Panc1 (cell line): ENCODE measurements around the gene SARNP. TPM values are rescaled to one million over a fixed set of nuclear protein-coding genes. Genes with fewer than 3 reads are reported as not detected.
"Not testable (repeated sequence)": the region's sequence is repeated elsewhere in the genome, so short reads cannot be mapped to it uniquely, and the experiment has no call there.

Source experiments
- ATAC-seq: fragments of 200-7000 bp; cut with Tn5 transposase; 2 replicates; pipeline ENCODE4 v1.9.1; 2020; ENCODE audit warnings: mild to moderate bottlenecking, moderate library complexity
- BruUV-seq: library from RNA; stranded (reverse); fragments of 400-500 nt; replicated peaks from 2 replicates; lab custom pipeline; 2021; lab: Mats Ljungman, UMichigan
- CTCF ChIA-PET: fragments of 300-600 bp; sonication (Branson Sonifier 250); formaldehyde crosslinking; loops from one replicate; lab custom pipeline; 2022; ENCODE audit warnings: antibody characterized with exemption; lab: Charles Lee
- POLR2A ChIA-PET: fragments of 300-600 bp; sonication (Branson Sonifier 250); formaldehyde crosslinking; loops from one replicate; lab custom pipeline; 2022; ENCODE audit warnings: antibody characterized with exemption; lab: Charles Lee
- DNase-seq: peaks from one replicate; pipeline ENCODE4 v3.0.0-alpha.2; 2010; ENCODE audit warnings: low read depth, low spot score
- H3K27ac ChIP-seq: 2 replicates; pipeline ENCODE4 v1.5.1; 2011; ENCODE audit warnings: mild to moderate bottlenecking, low read length, inconsistent platforms
- H3K27me3 ChIP-seq: fragments of 200-500 bp; sonication (Bioruptor generic); 2 replicates; pipeline ENCODE4 v1.6.0; 2014; ENCODE audit warnings: low read length, inconsistent platforms; ENCODE audit not compliant: control insufficient read depth, insufficient read depth
- H3K36me3 ChIP-seq: fragments of 200-500 bp; sonication (Bioruptor generic); 2 replicates; pipeline ENCODE4 v1.5.1; 2014; ENCODE audit warnings: inconsistent platforms, mild to moderate bottlenecking, low read length, moderate library complexity; ENCODE audit not compliant: control insufficient read depth, insufficient read depth
- H3K4me1 ChIP-seq: 2 replicates; pipeline ENCODE4 v1.5.1; 2011; ENCODE audit warnings: inconsistent platforms, mild to moderate bottlenecking, low read length, moderate library complexity; ENCODE audit not compliant: control insufficient read depth, insufficient read depth
- H3K4me3 ChIP-seq, 2 experiments: 2 replicates each; pipeline ENCODE4 v1.5.1; 2011 to 2012; ENCODE audit warnings: low read depth in 2 of 2, low read length in 2 of 2, mild to moderate bottlenecking in 2 of 2, inconsistent platforms in 1 of 2, moderate library complexity in 1 of 2
- H3K9me3 ChIP-seq: fragments of 200-500 bp; sonication (Bioruptor generic); 2 replicates; pipeline ENCODE4 v1.5.1; 2014; ENCODE audit warnings: low read depth, mild to moderate bottlenecking, inconsistent platforms, low read length, moderate library complexity; ENCODE audit not compliant: control insufficient read depth, insufficient read depth
- POLR2AphosphoS5 ChIP-seq: IDR thresholded peaks from 2 replicates; pipeline ENCODE4 v1.6.1; 2012; ENCODE audit warnings: mild to moderate bottlenecking, low read depth, low read length, moderate library complexity
- SIN3A ChIP-seq: IDR thresholded peaks from 2 replicates; pipeline ENCODE4 v1.6.1; 2012; ENCODE audit warnings: low read depth, mild to moderate bottlenecking, low read length, moderate library complexity, borderline replicate concordance; ENCODE audit not compliant: insufficient read depth
- TCF7L2 ChIP-seq: IDR thresholded peaks from 2 replicates; pipeline ENCODE4 v1.6.1; 2011; ENCODE audit warnings: mild to moderate bottlenecking, low read depth, low read length, inconsistent platforms
- in situ Hi-C: cut with HindIII; loops from 2 replicates; pipeline ENCODE4 v1.10.0; 2016; ENCODE audit warnings: low sequenced_read_pairs, low pct_unique_long_range_greater_than_20kb
- intact Hi-C: fragments of 100-400 bp; cut with micrococcal nuclease; formaldehyde crosslinking; loops from one replicate; pipeline ENCODE4 v1.10.0; 2022; ENCODE audit not compliant: unreplicated experiment
- total RNA-seq: library from RNA; stranded (reverse); gene quantifications from one replicate; pipeline ENCODE4 v1.2.1, GENCODE V29; 2021; ENCODE audit not compliant: unreplicated experiment
- TF ChIP-seq, protein P1 (sequence below), 2 experiments: IDR thresholded peaks; 2 replicates each; pipeline ENCODE4 v1.6.1; 2011 to 2012; ENCODE audit warnings: low read depth in 2 of 2, control low read depth in 1 of 2, low read length in 1 of 2, mild to moderate bottlenecking in 1 of 2, moderate library complexity in 1 of 2; ENCODE audit not compliant: insufficient read depth in 1 of 2
- TF ChIP-seq, protein P2 (sequence below): fragments of 450-650 bp; IDR thresholded peaks from 2 replicates; pipeline ENCODE4 v1.5.1; 2017; ENCODE audit warnings: mild to moderate bottlenecking

Gene SARNP
- total RNA-seq, 1 experiment from 2014 or later = 69.3 TPM

GRCh38 chr12:55862931-55863330, 45.4 kb upstream of the SARNP start:
- H3K4me3 ChIP-seq, H3K36me3 ChIP-seq, BruUV-seq, in situ Hi-C loops, H3K27ac ChIP-seq, H3K27me3 ChIP-seq, CTCF ChIA-PET, H3K4me1 ChIP-seq, POLR2A ChIA-PET, ATAC-seq, DNase-seq, H3K9me3 ChIP-seq, intact Hi-C loops: not testable (repeated sequence)

DNA sequence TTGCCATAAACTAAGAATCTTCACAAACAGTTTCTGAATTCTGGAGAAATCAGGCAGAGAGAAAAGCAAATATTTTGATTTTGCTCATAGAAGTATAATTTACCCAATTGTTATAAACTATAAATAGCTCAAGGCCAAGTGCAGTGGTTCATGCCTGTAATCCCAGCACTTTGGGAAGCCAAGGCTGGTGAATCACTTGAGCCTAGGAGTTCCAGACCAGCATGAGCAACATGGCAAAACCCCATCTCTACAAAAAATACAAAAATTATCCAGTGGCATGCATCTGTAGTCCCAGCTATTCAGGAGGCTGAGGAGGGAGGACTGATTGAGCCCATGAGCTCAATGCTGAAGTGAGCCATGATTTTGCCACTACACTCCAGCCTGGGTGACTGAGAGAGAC, 44.8 kb upstream of the SARNP start:
- Histone ChIP-seq H3K4me3 (no peak overlapping the region), H3K9me3 (peaks cover 7% of the 10 kb centered on the region; the same call in 1 of the 2 replicates), H3K4me1 (no peaks in the 10 kb centered on the region), H3K27me3 (no peaks in the 10 kb centered on the region), H3K27ac (no peak overlapping the region), H3K36me3 (no peaks in the 10 kb centered on the region)
- DNase-seq (no peak), ATAC-seq (no peak)
- in situ Hi-C loops = no loop called here
- POLR2A ChIA-PET = no interaction called here
- TF ChIP-seq POLR2AphosphoS5 (no peak), TCF7L2 (no peak), SIN3A (no peak)
- TF ChIP-seq, protein P1, sequence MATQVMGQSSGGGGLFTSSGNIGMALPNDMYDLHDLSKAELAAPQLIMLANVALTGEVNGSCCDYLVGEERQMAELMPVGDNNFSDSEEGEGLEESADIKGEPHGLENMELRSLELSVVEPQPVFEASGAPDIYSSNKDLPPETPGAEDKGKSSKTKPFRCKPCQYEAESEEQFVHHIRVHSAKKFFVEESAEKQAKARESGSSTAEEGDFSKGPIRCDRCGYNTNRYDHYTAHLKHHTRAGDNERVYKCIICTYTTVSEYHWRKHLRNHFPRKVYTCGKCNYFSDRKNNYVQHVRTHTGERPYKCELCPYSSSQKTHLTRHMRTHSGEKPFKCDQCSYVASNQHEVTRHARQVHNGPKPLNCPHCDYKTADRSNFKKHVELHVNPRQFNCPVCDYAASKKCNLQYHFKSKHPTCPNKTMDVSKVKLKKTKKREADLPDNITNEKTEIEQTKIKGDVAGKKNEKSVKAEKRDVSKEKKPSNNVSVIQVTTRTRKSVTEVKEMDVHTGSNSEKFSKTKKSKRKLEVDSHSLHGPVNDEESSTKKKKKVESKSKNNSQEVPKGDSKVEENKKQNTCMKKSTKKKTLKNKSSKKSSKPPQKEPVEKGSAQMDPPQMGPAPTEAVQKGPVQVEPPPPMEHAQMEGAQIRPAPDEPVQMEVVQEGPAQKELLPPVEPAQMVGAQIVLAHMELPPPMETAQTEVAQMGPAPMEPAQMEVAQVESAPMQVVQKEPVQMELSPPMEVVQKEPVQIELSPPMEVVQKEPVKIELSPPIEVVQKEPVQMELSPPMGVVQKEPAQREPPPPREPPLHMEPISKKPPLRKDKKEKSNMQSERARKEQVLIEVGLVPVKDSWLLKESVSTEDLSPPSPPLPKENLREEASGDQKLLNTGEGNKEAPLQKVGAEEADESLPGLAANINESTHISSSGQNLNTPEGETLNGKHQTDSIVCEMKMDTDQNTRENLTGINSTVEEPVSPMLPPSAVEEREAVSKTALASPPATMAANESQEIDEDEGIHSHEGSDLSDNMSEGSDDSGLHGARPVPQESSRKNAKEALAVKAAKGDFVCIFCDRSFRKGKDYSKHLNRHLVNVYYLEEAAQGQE (IDR thresholded peaks at IDR 0.05; ENCODE audit: insufficient read depth in 1 of 2, low read depth in 2 of 2, low read length in 1 of 2) = no peak
- TF ChIP-seq, protein P2, sequence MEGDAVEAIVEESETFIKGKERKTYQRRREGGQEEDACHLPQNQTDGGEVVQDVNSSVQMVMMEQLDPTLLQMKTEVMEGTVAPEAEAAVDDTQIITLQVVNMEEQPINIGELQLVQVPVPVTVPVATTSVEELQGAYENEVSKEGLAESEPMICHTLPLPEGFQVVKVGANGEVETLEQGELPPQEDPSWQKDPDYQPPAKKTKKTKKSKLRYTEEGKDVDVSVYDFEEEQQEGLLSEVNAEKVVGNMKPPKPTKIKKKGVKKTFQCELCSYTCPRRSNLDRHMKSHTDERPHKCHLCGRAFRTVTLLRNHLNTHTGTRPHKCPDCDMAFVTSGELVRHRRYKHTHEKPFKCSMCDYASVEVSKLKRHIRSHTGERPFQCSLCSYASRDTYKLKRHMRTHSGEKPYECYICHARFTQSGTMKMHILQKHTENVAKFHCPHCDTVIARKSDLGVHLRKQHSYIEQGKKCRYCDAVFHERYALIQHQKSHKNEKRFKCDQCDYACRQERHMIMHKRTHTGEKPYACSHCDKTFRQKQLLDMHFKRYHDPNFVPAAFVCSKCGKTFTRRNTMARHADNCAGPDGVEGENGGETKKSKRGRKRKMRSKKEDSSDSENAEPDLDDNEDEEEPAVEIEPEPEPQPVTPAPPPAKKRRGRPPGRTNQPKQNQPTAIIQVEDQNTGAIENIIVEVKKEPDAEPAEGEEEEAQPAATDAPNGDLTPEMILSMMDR = no peak
- intact Hi-C loops = no loop called here
- CTCF ChIA-PET = interaction anchor here (0.6 kb wide), 1 partner anchor 86 kb away, joined by 4 read pairs; no protein-coding TSS in a partner anchor
- no TSS peak for BruUV-seq

DNA sequence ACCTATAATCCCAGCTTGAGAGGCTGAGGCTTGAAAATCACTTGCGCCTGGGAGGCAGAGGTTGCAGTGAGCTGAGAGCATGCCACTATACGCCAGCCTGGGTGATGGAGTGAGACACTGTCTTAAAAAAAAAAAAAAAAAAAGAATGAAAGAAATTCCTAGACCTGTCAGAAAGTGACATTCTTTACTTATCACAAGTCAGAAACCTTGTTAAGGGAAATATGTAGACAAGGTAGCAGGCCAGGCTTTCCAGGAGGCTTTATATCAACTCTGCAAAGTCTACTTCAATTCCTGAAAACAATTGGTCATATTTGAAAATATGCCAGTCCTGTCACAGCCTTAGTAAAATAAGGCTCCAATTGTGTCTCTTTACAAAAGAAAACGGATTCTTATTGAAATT, 44.3 kb upstream of the SARNP start:
- ATAC-seq = no peak
- no peak for DNase-seq
- no peaks in the 10 kb centered on the region for H3K4me1 ChIP-seq
- H3K27ac ChIP-seq = no peak overlapping the region
- intact Hi-C loops = no loop called here
- POLR2A ChIA-PET = no interaction called here
- peaks cover 7% of the 10 kb centered on the region; the same call in 1 of the 2 replicates for H3K9me3 ChIP-seq
- no peak for TF ChIP-seq TCF7L2
- TF ChIP-seq, protein P2 = no peak
- no peak for TF ChIP-seq SIN3A
- TF ChIP-seq, protein P1 (IDR thresholded peaks at IDR 0.05; ENCODE audit: insufficient read depth in 1 of 2, low read depth in 2 of 2, low read length in 1 of 2) = no peak
- no peak for TF ChIP-seq POLR2AphosphoS5
- in situ Hi-C loops = no loop called here
- no peak overlapping the region for H3K4me3 ChIP-seq
- H3K36me3 ChIP-seq = no peaks in the 10 kb centered on the region
- BruUV-seq = no TSS peak
- H3K27me3 ChIP-seq = no peaks in the 10 kb centered on the region
- CTCF ChIA-PET = interaction anchor here (0.6 kb wide), 1 partner anchor 86 kb away, joined by 4 read pairs; no protein-coding TSS in a partner anchor
